DND-41 (cell line): ENCODE measurements around the gene BRINP3.

Experiments used
- ATAC-seq: fragments of 200-7000 bp; cut with Tn5 transposase; 3 replicates; pipeline ENCODE4 v1.9.1; 2021; ENCODE audit warnings: low read depth; ENCODE audit not compliant: insufficient read depth
- DNase-seq: peaks from one replicate; pipeline ENCODE4 v3.0.0-alpha.2; 2020
- H2AFZ ChIP-seq: 2 replicates; pipeline ENCODE4 v1.6.0; 2012; ENCODE audit warnings: low read depth, low read length
- H3K27ac ChIP-seq: 2 replicates; pipeline ENCODE4 v1.5.1; 2012; ENCODE audit warnings: low read length, inconsistent platforms
- H3K27me3 ChIP-seq: fragments of 200-600 bp; sonication (generic); 2 replicates; pipeline ENCODE4 v1.6.0; 2012; ENCODE audit warnings: low read length, mild to moderate bottlenecking, inconsistent platforms; ENCODE audit not compliant: insufficient read depth, poor library complexity
- H3K36me3 ChIP-seq: 2 replicates; pipeline ENCODE4 v1.5.1; 2012; ENCODE audit warnings: low read length, inconsistent platforms; ENCODE audit not compliant: insufficient read depth
- H3K4me1 ChIP-seq: 2 replicates; pipeline ENCODE4 v1.5.1; 2012; ENCODE audit warnings: mild to moderate bottlenecking, low read length; ENCODE audit not compliant: insufficient read depth
- H3K4me2 ChIP-seq: 2 replicates; pipeline ENCODE4 v1.6.0; 2012; ENCODE audit warnings: mild to moderate bottlenecking, moderate library complexity, low read length, inconsistent platforms; ENCODE audit not compliant: insufficient read depth
- H3K4me3 ChIP-seq, 2 experiments: fragments of 200-600 bp in 1 of 2; shearing (Covaris generic) in 1 of 2; 2 replicates each; pipeline ENCODE4 v1.5.1; 2012 to 2016; ENCODE audit warnings: inconsistent platforms in 2 of 2, low read length in 2 of 2, mild to moderate bottlenecking in 2 of 2, low read depth in 1 of 2, moderate library complexity in 1 of 2
- H3K79me2 ChIP-seq: 2 replicates; pipeline ENCODE4 v1.6.0; 2012; ENCODE audit warnings: low read length, inconsistent platforms; ENCODE audit not compliant: insufficient read depth
- H3K9ac ChIP-seq: 2 replicates; pipeline ENCODE4 v1.6.0; 2012; ENCODE audit warnings: low read depth, mild to moderate bottlenecking, inconsistent platforms, low read length, moderate library complexity
- H3K9me3 ChIP-seq: 2 replicates; pipeline ENCODE4 v1.5.1; 2012; ENCODE audit warnings: low read length, moderate library complexity, mild to moderate bottlenecking, inconsistent platforms; ENCODE audit not compliant: insufficient read depth, severe bottlenecking
- H4K20me1 ChIP-seq: 2 replicates; pipeline ENCODE4 v1.6.0; 2012; ENCODE audit warnings: low read length; ENCODE audit not compliant: insufficient read depth
- EZH2 ChIP-seq: IDR thresholded peaks from 3 replicates; pipeline ENCODE4 v1.6.1; 2012; ENCODE audit warnings: borderline replicate concordance, low read depth, mild to moderate bottlenecking, moderate library complexity, low read length, inconsistent platforms; ENCODE audit not compliant: severe bottlenecking
- TF ChIP-seq, protein P1 (sequence below): IDR thresholded peaks from 2 replicates; pipeline ENCODE4 v1.5.1; 2012; ENCODE audit warnings: borderline replicate concordance, low read length, moderate library complexity, mild to moderate bottlenecking; ENCODE audit not compliant: poor library complexity, severe bottlenecking; ENCODE audit errors: extremely low read depth

BRINP3 gene

DNA sequence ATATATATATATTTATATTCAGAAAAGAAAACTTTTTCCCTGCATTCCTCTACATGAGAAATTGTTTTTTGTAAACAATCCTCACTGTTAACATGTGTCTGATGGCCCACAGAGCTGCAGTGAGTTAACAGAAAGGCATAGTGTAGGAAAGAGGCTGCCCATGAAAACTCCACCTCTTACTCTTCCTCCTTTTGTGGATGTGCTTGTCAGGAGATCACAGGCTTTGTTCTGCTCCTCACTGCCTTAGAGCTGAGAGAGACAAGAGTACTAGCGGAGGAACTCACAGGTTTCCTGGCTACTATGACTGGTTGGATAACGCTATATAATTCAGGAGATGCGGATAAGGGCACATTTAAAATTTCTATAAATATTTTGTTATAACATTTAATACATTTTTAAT is 200.6 kb downstream of the BRINP3 start:
- DNase-seq (no peak), ATAC-seq (no peak)
- no peaks in the 10 kb centered on the region for H3K4me1 ChIP-seq

DNA sequence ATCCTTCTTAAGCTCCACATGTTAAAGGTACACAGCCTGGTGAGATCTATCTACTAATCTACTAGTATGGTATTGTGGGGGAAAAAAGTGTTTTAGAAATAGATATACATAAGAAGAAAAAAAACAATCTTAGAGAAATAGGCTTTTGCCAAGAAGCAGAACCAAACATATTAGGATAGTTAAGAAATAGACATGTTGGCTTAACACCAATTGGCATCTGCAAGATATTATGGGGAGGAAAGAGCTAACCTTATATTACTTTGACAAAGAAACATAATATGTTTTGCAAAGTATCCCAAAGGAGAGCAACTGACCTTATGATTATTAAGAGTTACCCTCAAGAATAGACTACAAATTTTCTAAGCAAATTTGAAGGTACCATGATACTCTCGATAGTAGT is 202.9 kb downstream of the BRINP3 start:
- H3K79me2 ChIP-seq = no peaks in the 10 kb centered on the region
- no peak overlapping the region for H3K4me3 ChIP-seq
- H3K4me2 ChIP-seq = no peak overlapping the region
- no peaks in the 10 kb centered on the region for H3K4me1 ChIP-seq
- H3K36me3 ChIP-seq = no peaks in the 10 kb centered on the region
- no peaks in the 10 kb centered on the region for H4K20me1 ChIP-seq
- no peaks in the 10 kb centered on the region for H3K27me3 ChIP-seq
- no peak for TF ChIP-seq EZH2
- TF ChIP-seq, protein P1, sequence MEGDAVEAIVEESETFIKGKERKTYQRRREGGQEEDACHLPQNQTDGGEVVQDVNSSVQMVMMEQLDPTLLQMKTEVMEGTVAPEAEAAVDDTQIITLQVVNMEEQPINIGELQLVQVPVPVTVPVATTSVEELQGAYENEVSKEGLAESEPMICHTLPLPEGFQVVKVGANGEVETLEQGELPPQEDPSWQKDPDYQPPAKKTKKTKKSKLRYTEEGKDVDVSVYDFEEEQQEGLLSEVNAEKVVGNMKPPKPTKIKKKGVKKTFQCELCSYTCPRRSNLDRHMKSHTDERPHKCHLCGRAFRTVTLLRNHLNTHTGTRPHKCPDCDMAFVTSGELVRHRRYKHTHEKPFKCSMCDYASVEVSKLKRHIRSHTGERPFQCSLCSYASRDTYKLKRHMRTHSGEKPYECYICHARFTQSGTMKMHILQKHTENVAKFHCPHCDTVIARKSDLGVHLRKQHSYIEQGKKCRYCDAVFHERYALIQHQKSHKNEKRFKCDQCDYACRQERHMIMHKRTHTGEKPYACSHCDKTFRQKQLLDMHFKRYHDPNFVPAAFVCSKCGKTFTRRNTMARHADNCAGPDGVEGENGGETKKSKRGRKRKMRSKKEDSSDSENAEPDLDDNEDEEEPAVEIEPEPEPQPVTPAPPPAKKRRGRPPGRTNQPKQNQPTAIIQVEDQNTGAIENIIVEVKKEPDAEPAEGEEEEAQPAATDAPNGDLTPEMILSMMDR = no peak
- H3K27ac ChIP-seq = no peak overlapping the region
- DNase-seq (no peak), ATAC-seq (no peak)
- H3K9ac ChIP-seq = no peak overlapping the region
- no peak overlapping the region for H2AFZ ChIP-seq
- H3K9me3 ChIP-seq = no peaks in the 10 kb centered on the region

More for the DNA sequence above, 200.6 kb downstream of the BRINP3 start:
- H3K4me2 ChIP-seq = no peak overlapping the region
- H3K9ac ChIP-seq = no peak overlapping the region
- H3K9me3 ChIP-seq = no peaks in the 10 kb centered on the region
- TF ChIP-seq, protein P1 = no peak
- no peak for TF ChIP-seq EZH2
- H3K79me2 ChIP-seq = no peaks in the 10 kb centered on the region
- H3K4me3 ChIP-seq = no peak overlapping the region
- H2AFZ ChIP-seq = no peak overlapping the region
- no peaks in the 10 kb centered on the region for H4K20me1 ChIP-seq
- H3K27me3 ChIP-seq = no peaks in the 10 kb centered on the region
- no peaks in the 10 kb centered on the region for H3K36me3 ChIP-seq
- H3K27ac ChIP-seq = no peak overlapping the region

DNA sequence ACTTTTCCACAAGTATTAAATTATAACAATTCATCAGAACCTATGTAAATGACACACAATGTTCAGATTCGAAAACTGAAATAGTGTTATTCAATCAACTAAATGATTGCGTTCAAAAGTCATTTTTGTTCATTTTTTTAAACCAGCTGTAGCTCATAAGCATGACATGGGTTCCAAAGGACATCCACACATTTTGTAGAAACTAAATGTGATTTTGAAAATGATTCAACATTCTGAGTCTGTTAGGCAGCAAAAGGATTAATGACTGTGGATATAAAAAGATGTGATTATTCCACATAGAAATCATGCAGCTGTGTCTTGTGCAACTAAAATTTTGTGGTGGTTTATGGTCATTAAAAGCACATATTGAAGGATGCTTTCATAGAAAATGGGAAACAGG is 204.5 kb downstream of the BRINP3 start:
- H4K20me1 ChIP-seq = no peaks in the 10 kb centered on the region
- H3K9me3 ChIP-seq = no peaks in the 10 kb centered on the region
- H3K27me3 ChIP-seq = no peaks in the 10 kb centered on the region
- no peak overlapping the region for H2AFZ ChIP-seq
- no peak overlapping the region for H3K27ac ChIP-seq
- no peak for DNase-seq
- no peak overlapping the region for H3K9ac ChIP-seq
- TF ChIP-seq EZH2 = no peak
- TF ChIP-seq, protein P1 = no peak
- no peaks in the 10 kb centered on the region for H3K4me1 ChIP-seq
- H3K36me3 ChIP-seq = no peaks in the 10 kb centered on the region
- no peak overlapping the region for H3K4me2 ChIP-seq
- H3K4me3 ChIP-seq = no peak overlapping the region
- no peaks in the 10 kb centered on the region for H3K79me2 ChIP-seq
- ATAC-seq = no peak

DNA sequence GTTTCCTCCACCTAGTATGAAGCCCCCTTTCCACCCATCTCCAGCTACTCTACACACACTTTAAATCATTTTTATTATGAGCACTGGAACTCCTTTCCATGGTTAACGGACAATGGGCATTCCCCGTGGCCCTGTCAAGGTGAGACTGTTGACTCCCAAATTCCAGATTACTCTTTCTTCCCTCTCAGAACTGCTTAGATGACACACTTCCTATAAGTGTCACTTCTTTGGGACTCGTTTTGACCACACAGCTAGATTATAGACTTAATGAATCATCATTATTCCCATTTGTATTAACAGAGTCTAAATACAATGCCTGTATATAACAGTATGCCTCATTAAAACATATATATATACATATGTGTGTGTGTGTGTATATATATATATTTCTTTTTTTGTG is 215.1 kb downstream of the BRINP3 start:
- no peaks in the 10 kb centered on the region for H3K36me3 ChIP-seq
- H3K27me3 ChIP-seq = no peaks in the 10 kb centered on the region
- no peaks in the 10 kb centered on the region for H4K20me1 ChIP-seq
- H3K9me3 ChIP-seq = no peaks in the 10 kb centered on the region
- no peaks in the 10 kb centered on the region for H3K79me2 ChIP-seq
- no peak overlapping the region for H2AFZ ChIP-seq
- no peak overlapping the region for H3K4me2 ChIP-seq
- DNase-seq = no peak
- no peaks in the 10 kb centered on the region for H3K4me1 ChIP-seq
- no peak overlapping the region for H3K27ac ChIP-seq
- no peak for TF ChIP-seq EZH2
- TF ChIP-seq, protein P1 = no peak
- H3K9ac ChIP-seq = no peak overlapping the region
- ATAC-seq = no peak
- H3K4me3 ChIP-seq = no peak overlapping the region
